Hepatocyte (in vitro differentiated cells): Measurements from ENCODE around the gene TLN1. TPM values are rescaled to one million over a fixed set of nuclear protein-coding genes. Genes with fewer than 3 reads are reported as not detected.

Experiments used
- DNase-seq: peaks from one replicate; pipeline ENCODE4 v3.0.0-alpha.2; 2016; ENCODE audit warnings: low spot score
- H2AFZ ChIP-seq: fragments of 200-600 bp; sonication (generic); 2 replicates; pipeline ENCODE4 v1.6.0; 2016; ENCODE audit warnings: antibody characterized with exemption, mild to moderate bottlenecking
- H3K27ac ChIP-seq: fragments of 200-600 bp; sonication (generic); 2 replicates; pipeline ENCODE4 v1.5.1; 2016; ENCODE audit warnings: mild to moderate bottlenecking
- H3K27me3 ChIP-seq: fragments of 200-600 bp; sonication (generic); 2 replicates; pipeline ENCODE4 v1.6.1; 2016
- H3K36me3 ChIP-seq: fragments of 200-600 bp; sonication (generic); replicated peaks from 2 replicates; pipeline ENCODE4 v1.5.1; 2016; ENCODE audit warnings: low read depth; ENCODE audit not compliant: insufficient read depth
- H3K4me1 ChIP-seq: fragments of 200-600 bp; sonication (generic); 2 replicates; pipeline ENCODE4 v1.5.1; 2016; ENCODE audit warnings: mild to moderate bottlenecking, moderate library complexity; ENCODE audit not compliant: insufficient read depth
- H3K4me2 ChIP-seq: fragments of 200-600 bp; sonication (generic); 2 replicates; pipeline ENCODE4 v1.6.0; 2016
- H3K4me3 ChIP-seq: fragments of 200-600 bp; sonication (generic); 2 replicates; pipeline ENCODE4 v1.5.1; 2016; ENCODE audit warnings: mild to moderate bottlenecking
- H3K79me2 ChIP-seq: fragments of 200-600 bp; sonication (generic); 2 replicates; pipeline ENCODE4 v1.6.0; 2017; ENCODE audit warnings: mild to moderate bottlenecking
- H3K9me2 ChIP-seq: fragments of 200-600 bp; sonication (generic); replicated peaks from 2 replicates; pipeline ENCODE4 v1.6.0; 2017; ENCODE audit warnings: mild to moderate bottlenecking; ENCODE audit not compliant: insufficient read depth
- H3K9me3 ChIP-seq: fragments of 200-600 bp; sonication (generic); 2 replicates; pipeline ENCODE4 v1.5.1; 2016; ENCODE audit warnings: low read depth, mild to moderate bottlenecking
- H4K20me1 ChIP-seq: fragments of 200-600 bp; sonication (generic); 2 replicates; pipeline ENCODE4 v1.6.0; 2016; ENCODE audit warnings: mild to moderate bottlenecking; ENCODE audit not compliant: insufficient read depth, poor library complexity, severe bottlenecking
- EZH2 ChIP-seq: fragments of 200-600 bp; sonication (generic); IDR thresholded peaks from 2 replicates; pipeline ENCODE4 v1.6.1; 2016; ENCODE audit warnings: antibody characterized with exemption, mild to moderate bottlenecking, borderline replicate concordance
- EZH2phosphoT487 ChIP-seq: fragments of 200-600 bp; sonication (generic); IDR thresholded peaks from one replicate; pipeline ENCODE4 v1.6.1; 2018; ENCODE audit warnings: antibody characterized with exemption, mild to moderate bottlenecking, low read depth, moderate library complexity; ENCODE audit not compliant: unreplicated experiment, severe bottlenecking
- WGBS: methylation state at CpG from one replicate; pipeline ENCODE4 v1.1.6; 2016; ENCODE audit warnings: low lambda C conversion rate; ENCODE audit errors: missing lambda C conversion rate; 5-methylcytosine and 5-hydroxymethylcytosine counted together
- polyA plus RNA-seq: library from polyadenylated mRNA; unstranded; fragments of >200 nt; fragmentation: Nextera tagmentation; extraction: Ambion mirVana; gene quantifications from 2 replicates; pipeline ENCODE4 v1.2.1, GENCODE V29; 2016
- total RNA-seq: library from RNA; depleted of rRNA; stranded (reverse); fragments of >200 nt; gene quantifications from 2 replicates; pipeline ENCODE4 v1.2.3, GENCODE V29; 2014
- TF ChIP-seq, protein P1 (sequence below): fragments of 200-600 bp; sonication (generic); IDR thresholded peaks from 2 replicates; pipeline ENCODE4 v1.5.1; 2016; ENCODE audit warnings: antibody characterized with exemption, mild to moderate bottlenecking; ENCODE audit not compliant: poor library complexity

The TLN1 gene
- total and polyA plus RNA-seq, 2 experiments from 2014 or later, result 70.5 to 113 TPM

GRCh38 chr9:35714579-35715252 lies 17.3 kb downstream of the TLN1 start:
- Histone ChIP-seq H3K36me3 (peaks cover 3% of the 10 kb centered on the region), H3K79me2 (no peaks in the 10 kb centered on the region), H3K4me1 (no peaks in the 10 kb centered on the region), H3K9me2 (no peaks in the 10 kb centered on the region), H2AFZ (no peak overlapping the region), H4K20me1 (no peaks in the 10 kb centered on the region), H3K4me2 (no peak overlapping the region), H3K9me3 (no peaks in the 10 kb centered on the region), H3K27ac (no peak overlapping the region), H3K27me3 (no peaks in the 10 kb centered on the region), H3K4me3 (no peak overlapping the region)
- TF ChIP-seq EZH2phosphoT487, result no peak
- TF ChIP-seq, protein P1, sequence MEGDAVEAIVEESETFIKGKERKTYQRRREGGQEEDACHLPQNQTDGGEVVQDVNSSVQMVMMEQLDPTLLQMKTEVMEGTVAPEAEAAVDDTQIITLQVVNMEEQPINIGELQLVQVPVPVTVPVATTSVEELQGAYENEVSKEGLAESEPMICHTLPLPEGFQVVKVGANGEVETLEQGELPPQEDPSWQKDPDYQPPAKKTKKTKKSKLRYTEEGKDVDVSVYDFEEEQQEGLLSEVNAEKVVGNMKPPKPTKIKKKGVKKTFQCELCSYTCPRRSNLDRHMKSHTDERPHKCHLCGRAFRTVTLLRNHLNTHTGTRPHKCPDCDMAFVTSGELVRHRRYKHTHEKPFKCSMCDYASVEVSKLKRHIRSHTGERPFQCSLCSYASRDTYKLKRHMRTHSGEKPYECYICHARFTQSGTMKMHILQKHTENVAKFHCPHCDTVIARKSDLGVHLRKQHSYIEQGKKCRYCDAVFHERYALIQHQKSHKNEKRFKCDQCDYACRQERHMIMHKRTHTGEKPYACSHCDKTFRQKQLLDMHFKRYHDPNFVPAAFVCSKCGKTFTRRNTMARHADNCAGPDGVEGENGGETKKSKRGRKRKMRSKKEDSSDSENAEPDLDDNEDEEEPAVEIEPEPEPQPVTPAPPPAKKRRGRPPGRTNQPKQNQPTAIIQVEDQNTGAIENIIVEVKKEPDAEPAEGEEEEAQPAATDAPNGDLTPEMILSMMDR, result no peak
- TF ChIP-seq EZH2, result no peak
- DNase-seq, result no peak
- WGBS, result 97% methylated on average over 13 of the region's 13 CpGs

GRCh38 chr9:35714123-35714522 lies 17.9 kb downstream of the TLN1 start:
- H3K9me3 ChIP-seq, result no peaks in the 10 kb centered on the region
- no peaks in the 10 kb centered on the region for H3K79me2 ChIP-seq
- no peak overlapping the region for H3K4me2 ChIP-seq
- no peaks in the 10 kb centered on the region for H3K9me2 ChIP-seq
- no peak for TF ChIP-seq EZH2
- TF ChIP-seq, protein P1, result no peak
- TF ChIP-seq EZH2phosphoT487, result no peak
- peaks cover 3% of the 10 kb centered on the region for H3K36me3 ChIP-seq
- 97% methylated on average over 6 of the region's 6 CpGs for WGBS
- H3K27me3 ChIP-seq, result no peaks in the 10 kb centered on the region
- no peak overlapping the region for H2AFZ ChIP-seq
- no peaks in the 10 kb centered on the region for H4K20me1 ChIP-seq
- no peak overlapping the region for H3K27ac ChIP-seq
- H3K4me3 ChIP-seq, result no peak overlapping the region
- H3K4me1 ChIP-seq, result no peaks in the 10 kb centered on the region
- no peak for DNase-seq

DNA sequence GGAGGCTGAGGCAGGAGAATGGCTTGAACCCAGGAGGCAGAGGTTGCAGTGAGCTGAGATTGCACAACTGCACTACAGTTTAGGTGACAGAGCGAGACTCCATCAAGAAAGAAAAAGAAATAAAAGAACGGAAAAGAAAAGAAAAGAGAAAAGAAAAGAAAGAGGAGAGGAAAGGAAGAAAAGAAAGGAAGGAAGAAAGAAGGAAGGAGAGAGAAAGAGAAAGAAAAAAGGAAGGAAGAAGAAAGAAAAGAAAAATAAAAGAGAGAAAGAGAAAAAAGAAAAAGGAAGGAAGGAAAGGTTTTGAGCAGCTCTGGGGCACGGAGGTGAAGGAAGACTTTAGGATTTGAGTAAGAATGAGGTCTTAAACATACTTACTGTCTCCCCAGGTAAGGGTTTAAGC lies 18.4 kb downstream of the TLN1 start:
- no peak for DNase-seq
- no peaks in the 10 kb centered on the region for H3K9me3 ChIP-seq
- no peaks in the 10 kb centered on the region for H3K27me3 ChIP-seq
- H3K36me3 ChIP-seq, result peaks cover 3% of the 10 kb centered on the region
- no peaks in the 10 kb centered on the region for H3K79me2 ChIP-seq
- H3K27ac ChIP-seq, result no peak overlapping the region
- WGBS, result 91% methylated on average over 3 of the region's 3 CpGs
- H2AFZ ChIP-seq, result no peak overlapping the region
- H3K4me3 ChIP-seq, result no peak overlapping the region
- no peaks in the 10 kb centered on the region for H3K9me2 ChIP-seq
- no peaks in the 10 kb centered on the region for H3K4me1 ChIP-seq
- no peak overlapping the region for H3K4me2 ChIP-seq
- H4K20me1 ChIP-seq, result no peaks in the 10 kb centered on the region
- TF ChIP-seq EZH2phosphoT487 (no peak), EZH2 (no peak)
- TF ChIP-seq, protein P1, result no peak
